Neural progenitor cell (in vitro differentiated cells): ENCODE data around the gene LRRC17. TPM values are rescaled to one million over a fixed set of nuclear protein-coding genes. Genes with fewer than 3 reads are reported as not detected.
A peak's percentile ranks its signal among the peaks of the same experiment; 100 is the strongest.

Experiments
- DNase-seq: peaks from one replicate; pipeline ENCODE4 v3.0.0-alpha.2; 2016; ENCODE audit warnings: low spot score
- H2AFZ ChIP-seq: fragments of 200-600 bp; sonication (generic); replicated peaks from 2 replicates; pipeline ENCODE4 v1.6.1; 2016; ENCODE audit warnings: antibody characterized with exemption
- H3F3A ChIP-seq: fragments of 200-600 bp; sonication (generic); 2 replicates; pipeline ENCODE4 v1.6.1; 2016; ENCODE audit warnings: antibody characterized with exemption, low read depth
- H3K27ac ChIP-seq: fragments of 200-600 bp; sonication (generic); 2 replicates; pipeline ENCODE4 v1.5.1; 2016; ENCODE audit warnings: mild to moderate bottlenecking
- H3K27me3 ChIP-seq: fragments of 200-600 bp; sonication (generic); 2 replicates; pipeline ENCODE4 v1.6.1; 2016; ENCODE audit warnings: mild to moderate bottlenecking, moderate library complexity
- H3K36me3 ChIP-seq: fragments of 200-600 bp; sonication (generic); 2 replicates; pipeline ENCODE4 v1.5.1; 2016
- H3K4me1 ChIP-seq: fragments of 200-600 bp; sonication (generic); 2 replicates; pipeline ENCODE4 v1.6.1; 2016; ENCODE audit warnings: mixed run types
- H3K4me2 ChIP-seq: fragments of 200-600 bp; sonication (generic); 2 replicates; pipeline ENCODE4 v1.6.1; 2016
- H3K4me3 ChIP-seq: fragments of 200-600 bp; sonication (generic); 2 replicates; pipeline ENCODE4 v1.5.1; 2016
- H3K79me2 ChIP-seq: fragments of 200-600 bp; sonication (generic); 2 replicates; pipeline ENCODE4 v1.6.1; 2016; ENCODE audit warnings: low read depth
- H3K9ac ChIP-seq: fragments of 200-600 bp; sonication (generic); 2 replicates; pipeline ENCODE4 v1.6.1; 2016
- H3K9me3 ChIP-seq: fragments of 200-600 bp; sonication (generic); 2 replicates; pipeline ENCODE4 v1.5.1; 2016; ENCODE audit warnings: low read depth
- H4K20me1 ChIP-seq: fragments of 200-600 bp; sonication (generic); 2 replicates; pipeline ENCODE4 v1.6.1; 2016; ENCODE audit warnings: low read depth
- H3K27ac Mint-ChIP-seq: 3 replicates; pipeline ENCODE4 v1.8.0; 2021; ENCODE audit warnings: mixed read lengths
- H3K27me3 Mint-ChIP-seq: 2 replicates; pipeline ENCODE4 v1.8.0; 2022; ENCODE audit warnings: low read depth, mild to moderate bottlenecking, inconsistent platforms, moderate library complexity, mixed read lengths; ENCODE audit not compliant: insufficient read depth
- H3K36me3 Mint-ChIP-seq: 3 replicates; pipeline ENCODE4 v1.8.0; 2021; ENCODE audit warnings: mixed read lengths
- H3K4me1 Mint-ChIP-seq: 3 replicates; pipeline ENCODE4 v1.8.0; 2021; ENCODE audit warnings: mixed read lengths
- H3K4me3 Mint-ChIP-seq: 3 replicates; pipeline ENCODE4 v1.8.0; 2021; ENCODE audit warnings: mild to moderate bottlenecking, moderate library complexity, mixed read lengths
- H3K9me3 Mint-ChIP-seq: 3 replicates; pipeline ENCODE4 v1.8.0; 2020; ENCODE audit warnings: mixed read lengths
- EZH2 ChIP-seq: fragments of 200-600 bp; sonication (generic); IDR thresholded peaks from 2 replicates; pipeline ENCODE4 v1.6.1; 2017; ENCODE audit warnings: antibody characterized with exemption, mild to moderate bottlenecking, moderate library complexity
- EZH2phosphoT487 ChIP-seq: fragments of 200-600 bp; sonication (generic); IDR thresholded peaks from 2 replicates; pipeline ENCODE4 v1.6.1; 2017; ENCODE audit warnings: antibody characterized with exemption
- total RNA-seq: library from RNA; depleted of rRNA; stranded (reverse); fragments of >200 nt; gene quantifications from 2 replicates; pipeline ENCODE4 v1.2.3, GENCODE V29; 2015; ENCODE audit warnings: low replicate concordance
- TF ChIP-seq, protein P1 (sequence below): fragments of 200-600 bp; sonication (generic); IDR thresholded peaks from 2 replicates; pipeline ENCODE4 v1.5.1; 2017; ENCODE audit warnings: antibody characterized with exemption, mild to moderate bottlenecking

LRRC17 gene
- total RNA-seq, 1 donor from 2014 or later: 4.6 TPM

DNA sequence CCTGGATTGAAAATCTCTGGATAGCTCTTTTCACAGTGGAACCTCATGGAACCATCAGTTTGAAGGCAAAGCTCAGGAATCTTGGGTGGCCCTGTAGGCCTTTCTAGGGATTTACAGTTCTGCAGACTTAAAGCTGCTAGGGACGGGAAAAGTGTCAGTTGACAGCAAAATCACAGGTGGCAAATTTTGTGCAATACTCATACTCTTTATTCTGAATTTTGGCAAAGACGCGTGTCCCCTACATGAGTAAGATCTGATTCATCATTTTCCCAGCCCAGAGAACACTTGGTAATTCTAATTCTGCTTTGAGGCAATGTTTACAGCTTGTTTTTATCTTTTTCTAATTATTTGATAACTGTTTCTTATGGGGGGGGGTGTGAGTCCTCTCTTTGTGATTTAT is 3.6 kb downstream of the LRRC17 start:
- Mint-ChIP-seq H3K36me3 (peaks cover 2% of the 10 kb centered on the region), H3K27ac (no peak overlapping the region), H3K4me3 (no peak overlapping the region), H3K4me1 (peaks cover 27% of the 10 kb centered on the region), H3K9me3 (no peaks in the 10 kb centered on the region), H3K27me3 (no peaks in the 10 kb centered on the region)
- H3K4me3 ChIP-seq: no peak overlapping the region
- TF ChIP-seq EZH2: no peak
- DNase-seq: peak; percentile 8
- H3K9ac ChIP-seq: no peak overlapping the region
- peaks cover 29% of the 10 kb centered on the region for H3K4me1 ChIP-seq
- no peak overlapping the region for H3K4me2 ChIP-seq
- no peak overlapping the region for H2AFZ ChIP-seq
- no peaks in the 10 kb centered on the region for H3K79me2 ChIP-seq
- no peaks in the 10 kb centered on the region for H4K20me1 ChIP-seq
- H3F3A ChIP-seq: peaks cover 16% of the 10 kb centered on the region
- H3K27ac ChIP-seq: no peak overlapping the region
- H3K27me3 ChIP-seq: no peaks in the 10 kb centered on the region
- H3K9me3 ChIP-seq: no peaks in the 10 kb centered on the region
- H3K36me3 ChIP-seq: no peaks in the 10 kb centered on the region

DNA sequence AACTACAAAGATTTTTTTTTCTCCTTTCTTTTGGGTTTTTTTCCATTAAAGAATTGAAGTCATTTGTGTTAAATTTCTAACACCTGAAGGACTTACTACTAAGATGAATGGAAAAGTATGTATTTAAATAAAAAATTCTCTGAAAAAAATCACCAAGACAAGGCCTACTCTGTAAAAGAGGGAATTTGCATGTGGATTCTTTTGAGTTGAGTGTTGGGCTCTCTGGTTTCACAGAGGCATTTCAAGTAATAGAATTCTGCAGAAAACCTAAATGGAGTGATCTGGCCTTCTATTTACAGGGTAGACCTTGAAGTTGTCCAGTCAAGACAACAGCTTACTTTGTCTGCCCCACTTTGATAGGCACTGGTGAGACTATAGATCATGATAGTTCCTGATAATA is 4.1 kb downstream of the LRRC17 start:
- Mint-ChIP-seq H3K36me3 (peaks cover 2% of the 10 kb centered on the region), H3K27me3 (no peaks in the 10 kb centered on the region), H3K9me3 (no peaks in the 10 kb centered on the region), H3K4me1 (peaks cover 26% of the 10 kb centered on the region), H3K4me3 (no peak overlapping the region), H3K27ac (no peak overlapping the region)
- peaks cover 16% of the 10 kb centered on the region for H3F3A ChIP-seq
- no peak overlapping the region for H2AFZ ChIP-seq
- H3K27me3 ChIP-seq: no peaks in the 10 kb centered on the region
- DNase-seq: no peak
- TF ChIP-seq EZH2 (no peak), EZH2phosphoT487 (no peak)
- TF ChIP-seq, protein P1, sequence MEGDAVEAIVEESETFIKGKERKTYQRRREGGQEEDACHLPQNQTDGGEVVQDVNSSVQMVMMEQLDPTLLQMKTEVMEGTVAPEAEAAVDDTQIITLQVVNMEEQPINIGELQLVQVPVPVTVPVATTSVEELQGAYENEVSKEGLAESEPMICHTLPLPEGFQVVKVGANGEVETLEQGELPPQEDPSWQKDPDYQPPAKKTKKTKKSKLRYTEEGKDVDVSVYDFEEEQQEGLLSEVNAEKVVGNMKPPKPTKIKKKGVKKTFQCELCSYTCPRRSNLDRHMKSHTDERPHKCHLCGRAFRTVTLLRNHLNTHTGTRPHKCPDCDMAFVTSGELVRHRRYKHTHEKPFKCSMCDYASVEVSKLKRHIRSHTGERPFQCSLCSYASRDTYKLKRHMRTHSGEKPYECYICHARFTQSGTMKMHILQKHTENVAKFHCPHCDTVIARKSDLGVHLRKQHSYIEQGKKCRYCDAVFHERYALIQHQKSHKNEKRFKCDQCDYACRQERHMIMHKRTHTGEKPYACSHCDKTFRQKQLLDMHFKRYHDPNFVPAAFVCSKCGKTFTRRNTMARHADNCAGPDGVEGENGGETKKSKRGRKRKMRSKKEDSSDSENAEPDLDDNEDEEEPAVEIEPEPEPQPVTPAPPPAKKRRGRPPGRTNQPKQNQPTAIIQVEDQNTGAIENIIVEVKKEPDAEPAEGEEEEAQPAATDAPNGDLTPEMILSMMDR: no peak
- no peak overlapping the region for H3K9ac ChIP-seq
- peaks cover 29% of the 10 kb centered on the region for H3K4me1 ChIP-seq
- H3K9me3 ChIP-seq: no peaks in the 10 kb centered on the region
- H3K27ac ChIP-seq: no peak overlapping the region
- no peaks in the 10 kb centered on the region for H4K20me1 ChIP-seq
- H3K4me3 ChIP-seq: no peak overlapping the region
- H3K79me2 ChIP-seq: no peaks in the 10 kb centered on the region
- no peaks in the 10 kb centered on the region for H3K36me3 ChIP-seq
- no peak overlapping the region for H3K4me2 ChIP-seq

DNA sequence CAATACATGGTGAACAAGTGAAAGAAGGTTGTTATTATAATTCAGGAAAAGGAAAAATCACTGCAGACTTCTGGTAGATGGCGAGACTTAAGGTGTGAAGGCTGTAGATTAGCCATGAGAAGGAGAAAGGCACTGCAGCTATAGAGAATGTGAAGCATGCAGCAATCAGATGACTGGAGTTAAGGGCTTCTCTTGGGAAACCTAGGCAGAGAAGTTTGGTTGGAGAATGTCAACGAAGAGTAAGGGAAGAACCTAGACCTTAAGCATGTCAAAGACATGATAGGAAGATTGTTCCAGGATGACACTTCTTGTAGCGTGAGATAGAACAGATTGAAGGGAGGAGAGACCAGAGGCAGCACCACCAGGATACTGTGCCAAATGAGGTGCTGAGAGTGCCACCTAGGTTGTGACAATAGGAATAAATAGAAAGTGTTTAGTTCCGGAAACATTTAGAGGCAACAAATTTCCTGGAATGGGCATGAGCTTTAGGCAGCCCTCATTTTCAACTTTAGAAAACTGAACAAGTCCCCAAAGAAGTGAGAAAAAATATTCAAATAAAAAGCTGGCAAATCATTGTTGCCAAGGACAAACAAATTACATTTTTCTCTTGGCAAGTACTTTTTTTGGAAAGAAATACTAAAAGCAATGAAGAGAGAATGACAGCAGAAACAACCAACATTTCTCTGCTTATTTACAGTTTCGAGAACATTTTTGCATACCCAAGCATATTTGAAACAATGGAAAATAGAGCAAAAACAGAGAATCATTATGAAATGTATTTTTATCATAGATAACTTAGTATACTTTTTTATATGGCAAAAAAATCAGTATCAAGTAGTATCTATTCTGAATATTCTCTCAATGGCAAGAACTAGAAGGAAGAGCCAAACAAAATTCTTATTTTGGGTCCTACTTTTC is 4.9 kb downstream of the LRRC17 start:
- peaks cover 18% of the 10 kb centered on the region for H3K4me1 Mint-ChIP-seq
- Histone ChIP-seq H3K79me2 (no peaks in the 10 kb centered on the region), H3K36me3 (no peaks in the 10 kb centered on the region), H3K9me3 (no peaks in the 10 kb centered on the region), H3K4me3 (no peak overlapping the region), H3K27me3 (no peaks in the 10 kb centered on the region), H3K4me2 (no peak overlapping the region), H2AFZ (no peak overlapping the region), H3K27ac (no peak overlapping the region), H3K9ac (no peak overlapping the region), H4K20me1 (no peaks in the 10 kb centered on the region), H3K4me1 (peaks cover 24% of the 10 kb centered on the region), H3F3A (peaks cover 14% of the 10 kb centered on the region)
- no peak for TF ChIP-seq EZH2phosphoT487
- TF ChIP-seq, protein P1: no peak
- TF ChIP-seq EZH2: no peak
- peaks cover 2% of the 10 kb centered on the region for H3K36me3 Mint-ChIP-seq
- H3K9me3 Mint-ChIP-seq: no peaks in the 10 kb centered on the region
- DNase-seq: no peak
- H3K27ac Mint-ChIP-seq: no peak overlapping the region
- H3K4me3 Mint-ChIP-seq: no peak overlapping the region
- H3K27me3 Mint-ChIP-seq: no peaks in the 10 kb centered on the region

DNA sequence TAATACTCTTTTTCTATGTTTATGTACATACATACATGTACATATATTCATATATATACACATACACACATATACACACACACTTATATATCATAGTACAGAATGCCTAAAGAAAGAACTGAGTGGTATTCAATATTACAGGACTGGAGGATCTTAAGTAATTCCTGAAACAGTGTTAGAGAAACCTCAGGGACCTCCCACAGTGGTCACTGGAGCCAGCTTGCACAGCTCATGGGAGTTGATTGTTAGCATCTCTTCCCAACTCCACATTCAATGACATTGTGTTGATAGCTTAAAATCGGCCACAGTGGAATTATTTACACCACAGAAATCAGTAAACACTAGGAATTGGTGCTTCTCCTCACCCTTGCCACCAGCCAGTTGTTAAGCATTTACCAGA is 6.0 kb downstream of the LRRC17 start:
- Histone ChIP-seq H3K27me3 (no peaks in the 10 kb centered on the region), H3K79me2 (no peaks in the 10 kb centered on the region), H3F3A (peaks cover 11% of the 10 kb centered on the region), H2AFZ (no peak overlapping the region), H3K36me3 (no peaks in the 10 kb centered on the region), H3K27ac (no peak overlapping the region), H3K9ac (no peak overlapping the region), H3K4me2 (no peak overlapping the region), H4K20me1 (no peaks in the 10 kb centered on the region), H3K9me3 (no peaks in the 10 kb centered on the region), H3K4me3 (no peak overlapping the region), H3K4me1 (peaks cover 14% of the 10 kb centered on the region)
- H3K9me3 Mint-ChIP-seq: peaks cover 2% of the 10 kb centered on the region
- peaks cover 8% of the 10 kb centered on the region for H3K4me1 Mint-ChIP-seq
- no peak for DNase-seq
- H3K4me3 Mint-ChIP-seq: no peak overlapping the region
- TF ChIP-seq EZH2 (no peak), EZH2phosphoT487 (no peak)
- TF ChIP-seq, protein P1: no peak
- H3K27ac Mint-ChIP-seq: no peak overlapping the region
- peaks cover 4% of the 10 kb centered on the region for H3K36me3 Mint-ChIP-seq
- no peaks in the 10 kb centered on the region for H3K27me3 Mint-ChIP-seq
